AG04449 (cell line): Measurements from ENCODE around the gene ODC1.

ENCODE experiments used
- CTCF ChIA-PET: fragments of 350-600 bp; formaldehyde crosslinking; extraction: SDS; loops from one replicate; lab custom pipeline; 2021; ENCODE audit warnings: antibody characterized with exemption; lab: Yijun Ruan, JAX
- POLR2A ChIA-PET: fragments of 400-600, 350-600 bp; formaldehyde crosslinking; extraction: SDS; loops from one replicate; lab custom pipeline; 2020; ENCODE audit warnings: antibody characterized with exemption, inconsistent platforms; lab: Yijun Ruan, JAX
- DNase-seq: peaks from one replicate; pipeline ENCODE4 v3.0.0-alpha.2; 2010; ENCODE audit warnings: low read depth, low spot score
- H3K4me3 ChIP-seq: 2 replicates; pipeline ENCODE4 v1.5.1; 2011; ENCODE audit warnings: low read depth, mild to moderate bottlenecking, control low read depth, low read length
- CTCF ChIP-seq: IDR thresholded peaks from one replicate; pipeline ENCODE4 v1.5.1; 2011; ENCODE audit warnings: mild to moderate bottlenecking, moderate library complexity, low read length, control low read depth, inconsistent platforms; ENCODE audit not compliant: insufficient read depth; ENCODE audit errors: missing control alignments

Gene ODC1

GRCh38 chr2:10392548-10392947 is 55.6 kb downstream of the ODC1 start:
- no peak for DNase-seq
- ChIA-PET POLR2A (no interaction called here), CTCF (interaction anchor here (0.8 to 6.3 kb wide), 4 partner anchors 12 to 295 kb away, joined by 3 to 61 read pairs (median 4); no protein-coding TSS in a partner anchor)
- TF ChIP-seq CTCF: no peak
- H3K4me3 ChIP-seq: no peak overlapping the region

GRCh38 chr2:10392100-10392499 is 56.0 kb downstream of the ODC1 start:
- no peak for DNase-seq
- TF ChIP-seq CTCF: no peak
- POLR2A ChIA-PET: no interaction called here
- CTCF ChIA-PET: interaction anchor here (0.8 to 6.3 kb wide), 5 partner anchors 10 to 295 kb away, joined by 3 to 61 read pairs (median 3); no protein-coding TSS in a partner anchor
- no peak overlapping the region for H3K4me3 ChIP-seq

GRCh38 chr2:10390369-10390801 is 57.7 kb downstream of the ODC1 start:
- no peak for DNase-seq
- POLR2A ChIA-PET: no interaction called here
- no peak for TF ChIP-seq CTCF
- no peak overlapping the region for H3K4me3 ChIP-seq
- CTCF ChIA-PET: interaction anchor here (1.0 to 6.3 kb wide), 4 partner anchors 9 to 318 kb away, joined by 3 to 61 read pairs (median 4); no protein-coding TSS in a partner anchor
